ENCODE data around the gene HDAC4. TPM values are rescaled to one million over a fixed set of nuclear protein-coding genes. Genes with fewer than 3 reads are reported as not detected.

HDAC4 gene
- total and polyA plus RNA-seq, 2 experiments from 2014 or later: 8.1 to 41.8 TPM

GRCh38 chr2:239004274-239005015 is 396.4 kb downstream of the HDAC4 start:
- Histone ChIP-seq H3K9me2 (ENCODE audit: insufficient read depth) (no peaks in the 10 kb centered on the region), H3K27ac (ENCODE audit: low read depth) (no peak overlapping the region), H3K4me1 (ENCODE audit: insufficient read depth) (no peaks in the 10 kb centered on the region), H3F3A (replicated peaks; ENCODE audit: low read depth) (no peaks in the 10 kb centered on the region), H2AFZ (no peak overlapping the region), H3K4me2 (no peak overlapping the region), H3K79me2 (replicated peaks; ENCODE audit: insufficient read depth) (no peaks in the 10 kb centered on the region), H3K36me3 (ENCODE audit: insufficient read depth) (no peaks in the 10 kb centered on the region), H3K27me3 (ENCODE audit: insufficient read depth) (no peaks in the 10 kb centered on the region), H3K4me3 (no peak overlapping the region), H4K20me1 (replicated peaks; ENCODE audit: insufficient read depth) (no peaks in the 10 kb centered on the region)
- Mint-ChIP-seq H3K4me1 (peaks cover 8% of the 10 kb centered on the region), H3K4me3 (no peak overlapping the region), H3K36me3 (ENCODE audit: low read depth) (no peaks in the 10 kb centered on the region), H3K9me3 (peaks cover 8% of the 10 kb centered on the region), H3K27ac (no peak overlapping the region), H3K27me3 (ENCODE audit: insufficient read depth, low read depth, poor library complexity) (peaks cover 8% of the 10 kb centered on the region)
- DNase-seq (ENCODE audit: low spot score) (no peak), ATAC-seq (no peak)
- no peak for TF ChIP-seq EZH2phosphoT487 (IDR thresholded peaks at IDR 0.05; ENCODE audit: unreplicated experiment)
- no peak for TF ChIP-seq ZNF114 (CRISPR knock-in tag; IDR thresholded peaks at IDR 0.05)

GRCh38 chr2:239003624-239004273 is 397.1 kb downstream of the HDAC4 start:
- Histone ChIP-seq H3F3A (replicated peaks; ENCODE audit: low read depth) (no peaks in the 10 kb centered on the region), H3K27ac (ENCODE audit: low read depth) (no peak overlapping the region), H3K4me2 (no peak overlapping the region), H3K27me3 (ENCODE audit: insufficient read depth) (no peaks in the 10 kb centered on the region), H4K20me1 (replicated peaks; ENCODE audit: insufficient read depth) (no peaks in the 10 kb centered on the region), H2AFZ (no peak overlapping the region), H3K9me2 (ENCODE audit: insufficient read depth) (no peaks in the 10 kb centered on the region), H3K36me3 (ENCODE audit: insufficient read depth) (no peaks in the 10 kb centered on the region), H3K79me2 (replicated peaks; ENCODE audit: insufficient read depth) (no peaks in the 10 kb centered on the region), H3K4me1 (ENCODE audit: insufficient read depth) (no peaks in the 10 kb centered on the region), H3K4me3 (no peak overlapping the region)
- TF ChIP-seq JUNB (IDR thresholded peaks at IDR 0.05; ENCODE audit: unreplicated experiment) (no peak), STAT1 (IDR thresholded peaks at IDR 0.05; ENCODE audit: unreplicated experiment) (no peak), ETS1 (IDR thresholded peaks at IDR 0.05) (no peak), EZH2phosphoT487 (IDR thresholded peaks at IDR 0.05; ENCODE audit: unreplicated experiment) (no peak)
- no peak overlapping the region for H3K27ac Mint-ChIP-seq
- peaks cover 2% of the 10 kb centered on the region for H3K4me1 Mint-ChIP-seq
- H3K27me3 Mint-ChIP-seq (ENCODE audit: insufficient read depth, low read depth, poor library complexity): peaks cover 4% of the 10 kb centered on the region
- no peak overlapping the region for H3K4me3 Mint-ChIP-seq
- ATAC-seq (no peak), DNase-seq (ENCODE audit: low spot score) (no peak)
- H3K36me3 Mint-ChIP-seq (ENCODE audit: low read depth): no peaks in the 10 kb centered on the region
- peaks cover 8% of the 10 kb centered on the region for H3K9me3 Mint-ChIP-seq

GRCh38 chr2:239002954-239003623 is 397.7 kb downstream of the HDAC4 start:
- H3F3A ChIP-seq (replicated peaks; ENCODE audit: low read depth): no peaks in the 10 kb centered on the region
- no peak overlapping the region for H3K27ac ChIP-seq (ENCODE audit: low read depth)
- peaks cover 8% of the 10 kb centered on the region for H3K9me3 Mint-ChIP-seq
- no peak overlapping the region for H3K27ac Mint-ChIP-seq
- H4K20me1 ChIP-seq (replicated peaks; ENCODE audit: insufficient read depth): no peaks in the 10 kb centered on the region
- no peaks in the 10 kb centered on the region for H3K27me3 ChIP-seq (ENCODE audit: insufficient read depth)
- H3K36me3 ChIP-seq (ENCODE audit: insufficient read depth): no peaks in the 10 kb centered on the region
- H2AFZ ChIP-seq: no peak overlapping the region
- H3K4me2 ChIP-seq: no peak overlapping the region
- peaks cover 4% of the 10 kb centered on the region for H3K27me3 Mint-ChIP-seq (ENCODE audit: insufficient read depth, low read depth, poor library complexity)
- TF ChIP-seq REST (IDR thresholded peaks at IDR 0.05; ENCODE audit: unreplicated experiment): no peak
- no peak for TF ChIP-seq EZH2 (IDR thresholded peaks at IDR 0.05; ENCODE audit: low read depth, unreplicated experiment)
- TF ChIP-seq ETS1 (IDR thresholded peaks at IDR 0.05): no peak
- no peak for DNase-seq (ENCODE audit: low spot score)
- no peaks in the 10 kb centered on the region for H3K79me2 ChIP-seq (replicated peaks; ENCODE audit: insufficient read depth)
- H3K4me1 ChIP-seq (ENCODE audit: insufficient read depth): no peaks in the 10 kb centered on the region
- H3K9me2 ChIP-seq (ENCODE audit: insufficient read depth): no peaks in the 10 kb centered on the region
- ATAC-seq: no peak
- no peak overlapping the region for H3K4me3 Mint-ChIP-seq
- no peaks in the 10 kb centered on the region for H3K4me1 Mint-ChIP-seq
- no peaks in the 10 kb centered on the region for H3K36me3 Mint-ChIP-seq (ENCODE audit: low read depth)
- H3K4me3 ChIP-seq: no peak overlapping the region

Data from GM23338 (cell line).